Memory B cell (primary cell): ENCODE data around the gene TBXT.
"Not testable (repeated sequence)": the region's sequence is repeated elsewhere in the genome, so short reads cannot be mapped to it uniquely, and the experiment has no call there.

Experiments
- ATAC-seq: fragments of 150-1000 bp; cut with Tn5 transposase; 2 replicates; pipeline ENCODE4 v1.10.0; 2021; ENCODE audit warnings: low read depth, mild to moderate bottlenecking, moderate library complexity
- DNase-seq, 2 donors: peaks; one replicate each; pipeline ENCODE4 v3.0.0; 2022; ENCODE audit warnings: low spot score in 2 of 2
- H3K27ac Mint-ChIP-seq: one replicate; pipeline ENCODE4 v1.8.0; 2022; ENCODE audit warnings: mild to moderate bottlenecking, moderate library complexity, mixed read lengths
- H3K27me3 Mint-ChIP-seq: one replicate; pipeline ENCODE4 v1.8.0; 2022; ENCODE audit warnings: mixed read lengths
- H3K36me3 Mint-ChIP-seq: one replicate; pipeline ENCODE4 v1.8.0; 2022; ENCODE audit warnings: mild to moderate bottlenecking, mixed read lengths
- H3K4me1 Mint-ChIP-seq: one replicate; pipeline ENCODE4 v1.8.0; 2022; ENCODE audit warnings: mixed read lengths
- H3K4me3 Mint-ChIP-seq: one replicate; pipeline ENCODE4 v1.8.0; 2022; ENCODE audit warnings: mild to moderate bottlenecking, moderate library complexity, mixed read lengths
- H3K9me3 Mint-ChIP-seq: one replicate; pipeline ENCODE4 v1.8.0; 2022; ENCODE audit warnings: mixed read lengths

The TBXT gene

DNA sequence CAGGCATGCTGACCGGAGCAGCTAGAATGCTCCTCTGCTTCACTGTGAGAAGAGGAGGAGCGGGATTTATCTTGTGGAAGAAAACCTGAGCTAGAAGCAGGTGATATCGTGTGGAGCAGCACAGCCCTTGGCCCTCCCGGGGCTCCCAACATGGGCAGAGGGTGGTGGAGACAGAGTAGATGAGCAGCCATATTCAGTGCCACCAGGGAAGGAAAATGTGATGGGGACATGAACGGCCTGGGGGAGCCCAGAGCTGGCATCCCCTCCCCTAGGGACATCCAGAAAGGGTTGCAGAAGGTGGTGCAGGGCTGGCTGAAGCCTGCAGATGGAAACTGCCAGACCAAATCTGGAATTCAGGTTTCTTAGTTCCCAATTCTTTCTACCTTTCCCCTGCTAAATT, 24.9 kb upstream of the TBXT start:
- Mint-ChIP-seq H3K4me3 (no peak overlapping the region), H3K9me3 (peaks cover 2% of the 10 kb centered on the region), H3K27ac (no peak overlapping the region), H3K36me3 (peaks cover 1% of the 10 kb centered on the region), H3K27me3 (no peaks in the 10 kb centered on the region), H3K4me1 (peaks cover 5% of the 10 kb centered on the region)
- no peak for DNase-seq
- ATAC-seq = no peak

DNA sequence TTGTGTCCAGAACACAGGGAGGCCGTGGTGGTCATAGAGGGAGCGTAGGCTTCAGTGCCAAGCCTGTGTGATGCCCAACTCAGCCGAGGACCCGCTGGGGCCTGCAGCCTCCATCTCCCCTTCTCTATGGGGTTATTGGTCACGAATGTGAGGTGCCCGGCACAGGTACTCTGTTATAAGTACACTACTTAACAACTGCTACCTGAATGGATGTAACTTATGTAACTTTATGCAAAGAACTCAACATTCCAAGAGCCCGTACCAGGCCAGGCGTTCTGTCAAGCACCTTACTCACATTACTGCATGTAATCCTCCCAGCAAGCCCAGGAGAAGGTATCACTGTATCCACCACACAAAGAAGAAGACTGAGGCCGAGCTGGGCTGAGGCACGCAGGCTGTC, 24.5 kb upstream of the TBXT start:
- Mint-ChIP-seq H3K4me1 (peaks cover 5% of the 10 kb centered on the region), H3K4me3 (no peak overlapping the region), H3K27ac (no peak overlapping the region), H3K27me3 (no peaks in the 10 kb centered on the region), H3K36me3 (peaks cover 1% of the 10 kb centered on the region), H3K9me3 (peaks cover 2% of the 10 kb centered on the region)
- DNase-seq (no peak), ATAC-seq (no peak)

DNA sequence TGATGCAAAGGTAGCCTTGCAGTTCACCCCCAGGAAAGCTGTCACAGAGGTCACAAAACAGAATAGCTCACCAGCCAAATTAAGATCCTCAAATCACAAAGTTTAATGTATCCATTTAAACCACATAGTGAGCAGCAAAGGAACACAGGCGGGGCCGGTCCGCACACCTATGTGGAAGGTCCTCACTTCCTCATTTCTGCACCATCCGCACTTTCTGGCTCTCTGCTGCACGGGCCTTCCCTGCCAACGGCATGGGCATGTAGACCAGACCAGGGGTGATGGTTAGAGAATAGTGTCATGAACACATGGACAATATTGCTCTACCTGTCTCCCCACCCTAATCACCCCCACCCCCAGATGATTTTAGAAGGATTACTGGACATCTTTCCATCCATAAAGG, 12.1 kb upstream of the TBXT start:
- DNase-seq (no peak), ATAC-seq (peak; percentile 84)
- no peak overlapping the region for H3K27ac Mint-ChIP-seq
- no peak overlapping the region for H3K4me3 Mint-ChIP-seq
- H3K36me3 Mint-ChIP-seq = peaks cover 3% of the 10 kb centered on the region
- peaks cover 4% of the 10 kb centered on the region for H3K9me3 Mint-ChIP-seq
- H3K27me3 Mint-ChIP-seq = peaks cover 11% of the 10 kb centered on the region
- H3K4me1 Mint-ChIP-seq = no peaks in the 10 kb centered on the region

DNA sequence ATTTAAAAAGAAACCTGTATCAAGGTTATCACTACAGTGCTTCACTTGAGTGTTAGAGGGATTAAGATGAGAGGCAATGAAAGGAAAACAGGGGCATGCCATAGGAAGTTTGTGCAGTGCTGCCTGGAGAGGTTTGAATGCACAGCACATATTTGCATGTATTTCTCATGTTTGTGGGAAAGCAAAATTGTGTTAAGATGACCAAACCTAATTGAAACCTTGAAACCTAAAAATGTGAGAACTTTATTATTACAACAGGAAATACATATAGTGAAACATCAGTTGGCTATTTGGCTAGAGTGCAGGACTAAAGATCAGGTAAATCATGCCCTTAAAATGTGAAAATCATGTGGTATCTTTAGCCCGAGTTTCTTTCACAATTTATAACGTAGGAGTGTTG, 8.5 kb upstream of the TBXT start:
- Mint-ChIP-seq H3K27ac (no peak overlapping the region), H3K36me3 (no peaks in the 10 kb centered on the region)

GRCh38 chr6:166175093-166175492, 7.4 kb upstream of the TBXT start:
- not testable (repeated sequence) for H3K27me3 Mint-ChIP-seq, H3K9me3 Mint-ChIP-seq, H3K4me3 Mint-ChIP-seq, ATAC-seq, H3K4me1 Mint-ChIP-seq, H3K27ac Mint-ChIP-seq, H3K36me3 Mint-ChIP-seq, DNase-seq

More for the DNA sequence above, 8.5 kb upstream of the TBXT start:
- Mint-ChIP-seq H3K4me1 (no peaks in the 10 kb centered on the region), H3K4me3 (no peak overlapping the region), H3K27me3 (peaks cover under 1% of the 10 kb centered on the region), H3K9me3 (no peaks in the 10 kb centered on the region)
- ATAC-seq (no peak), DNase-seq (no peak)

DNA sequence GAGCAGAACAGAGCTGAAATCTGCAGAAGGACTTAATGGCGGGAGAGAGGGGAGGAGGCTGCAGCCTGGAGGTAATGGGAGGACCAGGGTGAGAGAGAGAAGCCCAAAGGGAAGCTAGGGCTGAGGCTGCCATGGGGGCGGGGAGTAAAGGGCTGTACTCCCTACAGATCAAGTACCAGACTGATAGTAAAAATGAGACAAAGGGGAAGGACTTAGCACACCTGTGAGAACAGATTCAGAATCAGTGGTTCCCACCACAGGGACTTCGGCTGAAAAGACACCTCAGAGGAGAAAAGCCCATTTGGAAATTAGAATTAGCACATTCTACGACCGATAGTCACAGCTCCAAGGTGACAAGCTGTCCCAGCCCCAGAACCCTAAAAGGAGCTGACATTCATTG, 6.4 kb upstream of the TBXT start:
- no peaks in the 10 kb centered on the region for H3K36me3 Mint-ChIP-seq
- H3K4me3 Mint-ChIP-seq = no peak overlapping the region
- H3K9me3 Mint-ChIP-seq = no peaks in the 10 kb centered on the region

DNA sequence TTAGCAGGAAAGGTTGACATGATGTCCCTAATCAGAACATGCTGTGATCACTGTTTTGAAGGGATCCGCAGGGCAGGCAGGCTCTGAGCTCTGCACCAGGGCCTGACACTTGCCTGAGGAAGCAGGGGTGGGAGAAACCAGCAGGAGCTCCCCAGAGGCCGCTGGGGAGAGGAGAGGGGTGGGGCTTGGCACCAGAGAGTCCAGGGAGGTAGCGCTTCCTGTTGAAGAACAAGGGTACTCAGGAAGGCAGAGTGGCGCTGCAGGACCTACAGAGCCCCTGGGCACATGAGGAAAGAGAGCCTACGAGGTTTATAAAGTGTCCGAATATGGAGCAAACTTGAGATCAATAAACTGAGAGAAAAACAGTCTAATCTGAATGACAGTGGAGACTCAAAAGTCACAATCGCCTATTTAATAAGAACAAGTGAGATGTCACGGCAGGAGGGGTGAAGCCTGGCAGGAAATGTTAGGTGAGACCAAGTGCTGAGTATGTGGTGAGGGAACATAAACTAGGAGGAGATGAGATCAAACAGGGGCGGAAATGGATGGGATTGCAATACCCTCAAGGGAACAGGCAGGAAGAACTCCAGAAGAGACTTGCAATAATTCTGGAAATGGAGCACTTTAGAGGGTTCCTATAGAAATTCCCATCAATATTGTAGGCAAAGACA, 5.8 kb upstream of the TBXT start:
- peaks cover 3% of the 10 kb centered on the region for H3K4me1 Mint-ChIP-seq
- no peak overlapping the region for H3K4me3 Mint-ChIP-seq
- ATAC-seq (no peak), DNase-seq (no peak)
- no peak overlapping the region for H3K27ac Mint-ChIP-seq
- H3K36me3 Mint-ChIP-seq = no peaks in the 10 kb centered on the region
- no peaks in the 10 kb centered on the region for H3K9me3 Mint-ChIP-seq
- peaks cover 11% of the 10 kb centered on the region for H3K27me3 Mint-ChIP-seq

More for the DNA sequence above, 6.4 kb upstream of the TBXT start:
- ATAC-seq (no peak), DNase-seq (no peak)
- H3K27ac Mint-ChIP-seq = no peak overlapping the region
- no peaks in the 10 kb centered on the region for H3K4me1 Mint-ChIP-seq
- H3K27me3 Mint-ChIP-seq = peaks cover 8% of the 10 kb centered on the region

- ATAC-seq = no peak
- H3K4me1 Mint-ChIP-seq = peaks cover 6% of the 10 kb centered on the region
- no peaks in the 10 kb centered on the region for H3K9me3 Mint-ChIP-seq
- peaks cover 14% of the 10 kb centered on the region for H3K27me3 Mint-ChIP-seq
- H3K27ac Mint-ChIP-seq = no peak overlapping the region
- no peak for DNase-seq
- no peaks in the 10 kb centered on the region for H3K36me3 Mint-ChIP-seq
- no peak overlapping the region for H3K4me3 Mint-ChIP-seq
Observed at GRCh38 chr6:166172546-166172945, 4.9 kb upstream of the TBXT start.

DNA sequence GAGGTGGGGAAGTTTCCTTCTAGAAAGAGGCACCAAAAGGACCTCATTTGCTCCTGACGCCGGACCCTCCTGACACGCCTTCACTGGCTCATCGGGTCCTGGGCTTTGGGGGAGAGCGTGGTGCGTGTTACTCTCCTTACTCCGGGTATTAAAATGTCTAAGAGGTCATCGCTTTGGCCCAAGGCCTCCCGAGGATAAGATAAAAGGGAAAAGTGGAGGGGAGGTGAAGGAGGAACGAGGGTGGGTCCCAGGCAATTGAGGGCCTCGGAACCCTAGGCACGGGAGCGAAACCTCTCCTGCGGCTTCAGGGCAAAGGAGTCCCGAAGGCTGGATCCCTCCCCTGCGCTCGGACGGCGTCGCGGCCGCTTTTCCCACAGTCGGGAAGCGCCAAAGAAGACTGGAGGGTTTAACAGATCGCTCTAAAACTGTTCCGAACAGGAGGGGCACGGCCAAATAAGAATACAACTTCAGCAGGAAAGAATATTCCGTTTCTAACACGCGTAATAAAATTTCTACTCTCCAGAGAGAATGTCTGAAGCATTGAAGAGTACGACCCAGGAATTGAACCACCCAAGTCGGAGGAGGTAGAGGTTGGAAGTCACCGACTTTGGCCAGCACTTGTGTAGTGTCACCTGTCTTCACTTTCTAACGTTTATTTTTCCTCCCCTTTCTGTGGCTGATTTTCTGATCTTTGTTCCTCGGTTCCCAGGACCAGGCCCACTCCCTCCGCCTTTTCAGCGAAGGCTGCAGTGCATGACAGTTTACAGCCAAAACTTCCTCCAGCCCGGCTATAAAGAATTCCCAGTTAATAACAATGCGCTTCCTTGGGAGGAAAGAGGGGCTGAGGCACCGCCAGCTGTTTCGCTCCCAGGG, 2.1 kb upstream of the TBXT start:
- Mint-ChIP-seq H3K27ac (no peak overlapping the region), H3K4me1 (peaks cover 6% of the 10 kb centered on the region), H3K27me3 (peaks cover 20% of the 10 kb centered on the region), H3K9me3 (no peaks in the 10 kb centered on the region), H3K4me3 (no peak overlapping the region), H3K36me3 (no peaks in the 10 kb centered on the region)
- ATAC-seq (no peak), DNase-seq (no peak)

DNA sequence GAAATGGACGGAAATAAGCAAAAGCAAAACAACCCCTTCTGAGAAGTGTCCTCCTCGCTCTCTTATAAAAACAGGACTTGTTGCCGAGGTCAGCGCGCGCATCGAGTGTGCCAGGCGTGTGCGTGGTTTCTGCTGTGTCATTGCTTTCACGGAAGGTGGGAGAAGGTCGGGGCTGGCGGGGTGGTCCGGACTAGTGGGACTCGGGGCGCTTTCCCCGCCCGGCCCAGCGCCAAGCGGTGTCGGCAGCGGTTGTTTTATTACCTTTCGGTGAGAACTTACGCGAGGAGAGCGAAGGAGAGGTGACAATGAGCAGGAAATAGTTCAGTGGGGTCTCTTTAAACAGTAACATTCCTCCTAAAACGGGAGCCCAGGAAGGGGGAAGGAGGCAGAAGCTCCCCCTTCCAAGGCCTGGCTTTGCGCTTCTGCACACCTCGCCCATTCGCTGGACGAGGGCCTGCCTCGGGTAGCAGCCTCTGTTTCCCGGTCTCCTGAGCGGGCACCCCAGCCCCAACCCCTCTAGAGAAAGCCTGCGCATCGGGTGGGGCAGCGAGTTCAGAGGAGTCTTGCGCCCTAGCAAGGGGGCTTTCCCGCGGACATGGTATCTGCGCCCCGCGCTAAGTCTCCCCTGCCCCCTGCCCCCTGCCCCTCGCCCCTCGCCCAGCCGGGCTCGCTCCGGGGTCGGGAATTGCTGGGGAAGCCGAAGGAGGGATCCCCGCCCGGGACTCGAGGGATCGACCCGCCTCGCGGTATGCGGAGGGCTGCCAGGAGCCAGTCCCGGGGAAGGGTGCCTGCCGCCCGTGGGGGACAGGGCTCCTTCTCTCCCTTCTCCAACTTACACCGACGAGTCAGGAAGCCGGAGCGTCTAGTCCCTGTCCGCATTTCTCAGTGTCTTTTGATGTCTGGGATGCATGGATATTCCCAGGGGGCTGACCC, 1.2 kb upstream of the TBXT start:
- Mint-ChIP-seq H3K27ac (peak overlapping the region; percentile 32), H3K4me1 (peaks cover 6% of the 10 kb centered on the region), H3K36me3 (no peaks in the 10 kb centered on the region), H3K4me3 (peak overlapping the region; percentile 84), H3K27me3 (peaks cover 25% of the 10 kb centered on the region), H3K9me3 (no peaks in the 10 kb centered on the region)
- ATAC-seq = no peak
- no peak for DNase-seq

- ATAC-seq (peak; percentile 19), DNase-seq (no peak)
- peaks cover 6% of the 10 kb centered on the region for H3K4me1 Mint-ChIP-seq
- no peaks in the 10 kb centered on the region for H3K36me3 Mint-ChIP-seq
- H3K9me3 Mint-ChIP-seq = no peaks in the 10 kb centered on the region
- peaks cover 30% of the 10 kb centered on the region for H3K27me3 Mint-ChIP-seq
- H3K4me3 Mint-ChIP-seq = peak overlapping the region; percentile 64
- H3K27ac Mint-ChIP-seq = no peak overlapping the region
Observed at GRCh38 chr6:166167258-166167731, 356 bp downstream of the TBXT start.

DNA sequence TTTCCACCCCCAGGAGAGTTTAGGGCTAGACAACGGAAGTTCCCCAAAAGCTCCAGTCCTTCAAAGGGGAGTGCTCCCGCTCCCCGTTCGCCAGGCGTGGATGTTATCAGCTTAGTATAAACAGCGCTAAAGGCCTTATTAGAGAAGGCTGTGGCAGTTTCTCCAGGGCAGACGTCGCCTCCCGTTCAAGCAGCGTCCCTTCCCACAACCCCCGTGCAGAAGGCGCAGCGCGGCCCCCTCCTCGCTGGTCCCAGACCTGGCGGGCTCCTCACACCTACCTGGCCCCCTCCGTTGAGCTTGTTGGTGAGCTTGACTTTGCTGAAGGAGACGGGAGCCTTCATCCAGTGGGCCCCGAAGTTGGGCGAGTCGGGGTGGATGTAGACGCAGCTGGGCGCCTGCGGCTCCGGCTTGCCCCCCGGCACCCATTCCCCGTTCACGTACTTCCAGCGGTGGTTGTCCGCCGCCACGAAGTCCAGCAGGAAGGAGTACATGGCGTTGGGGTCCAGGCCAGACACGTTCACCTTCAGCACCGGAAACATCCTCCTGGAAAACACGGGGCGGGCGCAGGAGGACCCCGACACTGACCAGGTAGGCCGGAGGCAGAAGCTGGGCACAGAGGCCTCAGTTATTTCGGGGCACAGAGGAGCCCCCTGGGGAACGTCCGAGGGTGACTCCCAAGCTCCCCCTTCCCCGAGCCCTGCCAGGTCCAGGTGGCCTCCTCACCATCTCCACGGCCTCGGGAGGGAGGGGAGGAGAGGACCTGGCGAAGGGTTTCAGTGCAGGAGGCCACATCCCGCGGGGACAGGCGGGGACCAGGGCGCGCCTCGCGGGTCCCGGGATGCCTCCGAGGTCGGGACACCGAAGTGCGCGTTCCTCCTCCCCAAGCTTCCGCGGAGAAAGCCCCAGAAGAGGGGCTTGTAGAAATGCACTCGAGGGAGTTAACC, 1.1 kb downstream of the TBXT start:
- peak overlapping the region; percentile 12 for H3K4me3 Mint-ChIP-seq
- H3K27me3 Mint-ChIP-seq = peaks cover 34% of the 10 kb centered on the region
- DNase-seq = no peak
- no peak for ATAC-seq
- no peak overlapping the region for H3K27ac Mint-ChIP-seq
- H3K4me1 Mint-ChIP-seq = peaks cover 6% of the 10 kb centered on the region
- H3K36me3 Mint-ChIP-seq = no peaks in the 10 kb centered on the region
- H3K9me3 Mint-ChIP-seq = no peaks in the 10 kb centered on the region
